GM06990 (cell line): ENCODE results near the gene CTNNA3.

Experiments
- DNase-seq: peaks from one replicate; pipeline ENCODE4 v3.0.0-alpha.2; 2011; ENCODE audit not compliant: insufficient read length; ENCODE audit errors: extremely low read depth
- H3K27me3 ChIP-seq: replicated peaks from 2 replicates; pipeline ENCODE4 v1.6.0; 2011; ENCODE audit warnings: low read length; ENCODE audit not compliant: control insufficient read depth, insufficient read depth
- H3K36me3 ChIP-seq: 2 replicates; pipeline ENCODE4 v1.5.1; 2011; ENCODE audit warnings: low read length; ENCODE audit not compliant: control insufficient read depth, insufficient read depth
- H3K4me3 ChIP-seq: replicated peaks from 2 replicates; pipeline ENCODE4 v1.5.1; 2011; ENCODE audit warnings: low read depth, mild to moderate bottlenecking, control low read depth, low read length
- TF ChIP-seq, protein P1 (sequence below): IDR thresholded peaks from 2 replicates; pipeline ENCODE4 v1.5.1; 2011; ENCODE audit warnings: low read length, control low read depth, mild to moderate bottlenecking, inconsistent platforms; ENCODE audit not compliant: insufficient read depth, poor library complexity, severe bottlenecking

CTNNA3 gene

DNA sequence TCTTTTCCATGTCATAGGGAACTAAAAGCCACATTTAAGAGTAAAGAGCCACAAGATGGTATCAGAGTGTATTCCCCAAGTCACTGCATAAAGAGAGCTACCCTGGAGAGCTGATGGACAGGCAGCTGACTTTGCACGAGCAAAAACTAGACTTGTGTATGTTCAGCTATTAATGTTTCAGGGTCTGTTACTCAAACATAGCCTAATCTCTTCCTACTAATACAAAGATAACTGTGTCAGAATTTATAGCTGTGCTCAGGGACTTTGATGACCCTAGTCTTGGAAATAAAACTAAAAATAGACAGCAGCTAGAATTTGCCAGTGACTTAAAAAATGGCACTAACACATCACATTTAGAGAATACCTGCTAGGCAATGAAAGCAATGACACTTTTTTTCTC, 815.7 kb downstream of the CTNNA3 start:
- Histone ChIP-seq H3K27me3 (no peaks in the 10 kb centered on the region), H3K4me3 (no peak overlapping the region), H3K36me3 (no peaks in the 10 kb centered on the region)
- TF ChIP-seq, protein P1, sequence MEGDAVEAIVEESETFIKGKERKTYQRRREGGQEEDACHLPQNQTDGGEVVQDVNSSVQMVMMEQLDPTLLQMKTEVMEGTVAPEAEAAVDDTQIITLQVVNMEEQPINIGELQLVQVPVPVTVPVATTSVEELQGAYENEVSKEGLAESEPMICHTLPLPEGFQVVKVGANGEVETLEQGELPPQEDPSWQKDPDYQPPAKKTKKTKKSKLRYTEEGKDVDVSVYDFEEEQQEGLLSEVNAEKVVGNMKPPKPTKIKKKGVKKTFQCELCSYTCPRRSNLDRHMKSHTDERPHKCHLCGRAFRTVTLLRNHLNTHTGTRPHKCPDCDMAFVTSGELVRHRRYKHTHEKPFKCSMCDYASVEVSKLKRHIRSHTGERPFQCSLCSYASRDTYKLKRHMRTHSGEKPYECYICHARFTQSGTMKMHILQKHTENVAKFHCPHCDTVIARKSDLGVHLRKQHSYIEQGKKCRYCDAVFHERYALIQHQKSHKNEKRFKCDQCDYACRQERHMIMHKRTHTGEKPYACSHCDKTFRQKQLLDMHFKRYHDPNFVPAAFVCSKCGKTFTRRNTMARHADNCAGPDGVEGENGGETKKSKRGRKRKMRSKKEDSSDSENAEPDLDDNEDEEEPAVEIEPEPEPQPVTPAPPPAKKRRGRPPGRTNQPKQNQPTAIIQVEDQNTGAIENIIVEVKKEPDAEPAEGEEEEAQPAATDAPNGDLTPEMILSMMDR, result no peak
- no peak for DNase-seq

DNA sequence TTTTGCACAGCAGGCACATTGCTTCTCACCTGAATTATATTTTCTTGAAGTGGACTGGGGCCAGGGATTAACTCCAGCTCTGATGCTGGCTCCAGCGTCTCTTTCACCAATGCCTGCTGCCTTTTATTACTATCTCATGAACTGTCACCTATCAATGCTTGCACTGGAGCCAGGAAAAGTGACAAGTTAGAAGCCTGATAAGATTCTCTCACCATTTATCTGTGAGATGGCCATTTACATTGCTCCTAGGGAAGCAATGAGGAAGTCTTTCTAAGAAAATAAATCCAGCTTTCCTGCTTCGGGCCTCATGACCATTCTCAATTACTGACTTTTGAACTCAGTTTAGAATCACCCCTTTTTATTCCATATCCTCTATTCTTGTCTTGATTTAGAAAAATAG, 818.6 kb downstream of the CTNNA3 start:
- H3K27me3 ChIP-seq, result no peaks in the 10 kb centered on the region
- TF ChIP-seq, protein P1, result no peak

DNA sequence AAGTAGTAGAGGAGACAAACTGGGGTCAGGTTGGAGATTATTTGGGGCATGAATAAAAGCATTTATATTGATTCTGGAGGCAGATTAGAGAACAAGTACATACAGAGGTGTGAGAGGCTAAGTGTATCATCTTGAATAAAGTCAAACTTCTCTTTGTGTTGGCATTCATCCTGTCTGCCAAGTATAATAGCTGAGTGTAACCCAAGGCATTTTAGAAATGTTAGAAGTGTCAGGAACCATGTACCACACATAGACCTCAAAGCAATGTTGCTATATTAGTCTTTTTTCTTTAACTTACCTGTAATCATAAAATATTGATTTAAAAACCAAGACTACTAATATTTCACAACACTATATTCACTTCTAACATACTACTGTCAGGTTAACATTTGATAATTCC, 826.4 kb downstream of the CTNNA3 start:
- no peak overlapping the region for H3K4me3 ChIP-seq
- TF ChIP-seq, protein P1, result no peak
- no peak for DNase-seq
- no peaks in the 10 kb centered on the region for H3K27me3 ChIP-seq
- H3K36me3 ChIP-seq, result no peaks in the 10 kb centered on the region

More for the DNA sequence above, 818.6 kb downstream of the CTNNA3 start:
- Histone ChIP-seq H3K4me3 (no peak overlapping the region), H3K36me3 (no peaks in the 10 kb centered on the region)
- no peak for DNase-seq

DNA sequence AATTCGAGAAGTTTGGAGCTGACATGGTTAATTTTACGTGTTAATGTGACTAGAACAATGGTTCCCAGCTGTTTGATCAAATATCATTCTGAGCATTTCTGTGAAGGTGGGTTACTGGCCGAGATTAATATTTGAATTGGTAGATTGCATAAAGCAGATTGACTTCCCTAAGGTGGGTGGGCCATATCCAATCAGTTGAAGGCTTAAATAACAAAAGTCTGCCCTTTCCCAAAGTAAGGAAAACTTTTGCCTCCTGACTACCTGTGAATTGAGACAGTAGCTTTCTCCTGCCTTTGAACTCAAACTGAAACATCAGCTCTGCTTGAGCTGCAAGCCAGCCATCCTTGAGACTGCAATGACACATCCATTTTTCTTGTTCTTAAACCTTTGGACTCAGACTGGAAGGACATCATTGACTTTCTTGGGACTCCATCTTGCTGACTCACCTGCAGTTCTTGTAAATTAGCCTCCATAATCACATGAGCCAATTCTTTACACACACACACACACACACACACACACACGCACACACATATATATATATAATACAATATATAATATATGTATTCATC, 833.2 kb downstream of the CTNNA3 start:
- no peak for DNase-seq
- Histone ChIP-seq H3K27me3 (no peaks in the 10 kb centered on the region), H3K36me3 (no peaks in the 10 kb centered on the region), H3K4me3 (no peak overlapping the region)
- TF ChIP-seq, protein P1, result no peak

DNA sequence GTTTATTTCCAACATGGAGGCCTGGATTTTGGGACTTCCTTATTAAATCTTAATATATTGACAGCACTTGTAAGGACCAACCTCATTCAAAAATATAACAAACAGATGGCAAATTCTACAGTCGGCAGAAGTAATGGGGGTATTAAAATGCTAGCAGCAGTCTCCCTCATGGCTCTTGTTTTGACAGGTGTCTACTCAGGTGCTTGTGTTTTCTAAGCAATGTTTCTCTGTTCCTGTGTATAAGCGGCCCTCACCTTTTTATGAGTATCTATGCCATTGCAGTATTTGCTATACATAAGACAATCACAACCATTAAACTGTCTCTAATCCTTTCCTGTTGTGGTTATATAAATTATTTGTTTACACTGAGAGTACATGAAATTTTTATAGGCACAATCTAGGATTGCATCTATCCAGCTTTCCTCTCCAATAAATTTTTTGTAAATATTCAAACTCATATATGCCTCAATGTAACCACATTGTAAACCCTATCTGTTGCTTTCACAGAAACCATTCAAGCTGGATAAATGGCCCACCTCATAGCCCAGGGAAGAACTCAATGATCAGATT, 835.5 kb downstream of the CTNNA3 start:
- H3K36me3 ChIP-seq, result no peaks in the 10 kb centered on the region
- DNase-seq, result no peak
- H3K27me3 ChIP-seq, result no peaks in the 10 kb centered on the region
- TF ChIP-seq, protein P1, result no peak
- H3K4me3 ChIP-seq, result no peak overlapping the region
